Suprapubic skin (tissue), 4 donors: Measurements from ENCODE around the gene LYG2. TPM values are rescaled to one million over a fixed set of nuclear protein-coding genes. Genes with fewer than 3 reads are reported as not detected.
"Not testable (repeated sequence)": the region's sequence is repeated elsewhere in the genome, so short reads cannot be mapped to it uniquely, and the experiment has no call there.

Experiments
- DNase-seq, 2 donors: peaks; one replicate each; pipeline ENCODE4 v3.0.0-alpha.2; 2019; ENCODE audit warnings: low spot score in 2 of 2
- H3K27ac ChIP-seq: fragments of 200-600 bp; sonication (generic); one replicate; pipeline ENCODE4 v1.5.1; 2019
- H3K27me3 ChIP-seq: fragments of 200-600 bp; sonication (generic); one replicate; pipeline ENCODE4 v1.5.1; 2019
- H3K36me3 ChIP-seq: fragments of 200-600 bp; sonication (generic); one replicate; pipeline ENCODE4 v1.5.1; 2019
- H3K4me1 ChIP-seq: fragments of 200-600 bp; sonication (generic); one replicate; pipeline ENCODE4 v1.5.1; 2019
- H3K4me3 ChIP-seq: fragments of 200-600 bp; sonication (generic); one replicate; pipeline ENCODE4 v1.5.1; 2019; ENCODE audit warnings: mild to moderate bottlenecking
- H3K9me3 ChIP-seq: fragments of 200-600 bp; sonication (generic); one replicate; pipeline ENCODE4 v1.5.1; 2019
- CTCF ChIP-seq, 2 donors: fragments of 200-600 bp in 1 of 2; fragments of 450-650 bp in 1 of 2; sonication (generic) in 1 of 2; IDR thresholded peaks; one replicate each; pipeline ENCODE4 v1.5.1; 2016 to 2019; ENCODE audit warnings: antibody characterized with exemption in 2 of 2, mild to moderate bottlenecking in 1 of 2, moderate library complexity in 1 of 2
- EP300 ChIP-seq: sonication (generic); formaldehyde crosslinking; IDR thresholded peaks from one replicate; pipeline ENCODE4 v1.6.1; 2017; ENCODE audit warnings: antibody characterized with exemption
- POLR2A ChIP-seq, 2 donors: fragments of 450-650 bp; IDR thresholded peaks; one replicate each; pipeline ENCODE4 v1.6.1; 2017; ENCODE audit warnings: antibody characterized with exemption in 2 of 2, mild to moderate bottlenecking in 2 of 2, moderate library complexity in 2 of 2
- POLR2AphosphoS5 ChIP-seq, 3 donors: sonication (generic); formaldehyde crosslinking; IDR thresholded peaks; one replicate each; pipeline ENCODE4 v1.6.1; 2017; ENCODE audit warnings: antibody characterized with exemption in 3 of 3
- WGBS: methylation state at CpG from one replicate; pipeline ENCODE4 v1.1.5; 2018; 5-methylcytosine and 5-hydroxymethylcytosine counted together
- total RNA-seq, 4 donors: library from RNA; depleted of rRNA; stranded (reverse); fragments of >200 nt; gene quantifications; one replicate each; pipeline ENCODE4 v1.1.0, GENCODE V29; 2016

LYG2 gene
- 10 to 100 TPM in 1 of 4 donors, 1 to 10 TPM in 1, not detected in 2; 2.9 to 16.0 TPM for total RNA-seq

DNA sequence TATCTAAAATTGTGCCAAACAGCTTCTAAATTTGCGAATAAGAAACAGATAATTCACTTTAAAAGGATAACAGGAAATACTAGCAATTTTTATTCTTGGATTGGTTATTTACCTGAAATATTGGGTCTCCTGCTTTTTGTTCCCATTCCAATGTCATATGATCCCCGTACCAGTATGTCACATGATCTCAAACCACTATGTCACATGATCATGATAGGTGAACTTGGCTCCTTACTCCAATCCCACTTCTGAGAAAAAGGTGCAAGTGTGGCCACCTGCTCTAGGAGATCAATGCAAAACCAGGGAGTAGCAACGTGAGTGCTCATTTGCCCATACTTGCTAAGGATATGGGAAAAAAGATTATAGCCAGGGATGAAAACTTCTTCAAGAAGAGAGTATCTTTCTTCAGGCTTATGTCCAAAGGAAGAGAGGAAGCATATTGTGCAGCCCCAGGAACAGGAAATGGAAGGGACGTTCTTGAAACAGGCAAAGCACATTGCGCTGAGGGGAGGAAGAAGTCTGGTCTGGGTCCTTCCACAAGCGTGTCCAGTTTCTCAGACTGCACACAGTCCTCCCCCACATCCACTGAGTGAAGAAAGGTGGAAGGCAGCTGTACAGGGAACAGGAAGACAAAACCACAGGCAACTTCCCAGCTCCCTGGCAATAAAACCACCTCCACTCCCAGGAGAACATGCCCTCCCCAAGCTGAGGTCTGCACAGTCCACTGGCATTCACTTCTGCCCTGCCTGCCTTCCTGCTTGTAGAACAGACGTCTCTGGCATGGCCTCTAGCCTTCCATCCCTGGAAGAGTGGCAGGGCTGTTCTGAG lies at the start of gene LYG2:
Gene LYG2, minus strand, starts transcription at position 176 of the 828 bp plus-strand sequence. CDS start 1,406 bp downstream, outside the sequence.
- H3K27ac ChIP-seq, result no peak within 1 kb of the TSS
- no peaks in the 10 kb centered on the region for H3K36me3 ChIP-seq
- no peaks in the 10 kb centered on the region for H3K4me1 ChIP-seq
- H3K27me3 ChIP-seq, result no peaks in the 10 kb centered on the region
- no peaks in the 10 kb centered on the region for H3K9me3 ChIP-seq
- H3K4me3 ChIP-seq, result no peak within 1 kb of the TSS
- WGBS, result 82% methylated on average over 7 of the region's 7 CpGs
- TF ChIP-seq EP300, result no peak
- TF ChIP-seq POLR2A (IDR thresholded peaks at IDR 0.05), result no peak
- no peak for TF ChIP-seq CTCF (IDR thresholded peaks at IDR 0.05)
- TF ChIP-seq POLR2AphosphoS5 (IDR thresholded peaks at IDR 0.05), result no peak
- no peak for DNase-seq

DNA sequence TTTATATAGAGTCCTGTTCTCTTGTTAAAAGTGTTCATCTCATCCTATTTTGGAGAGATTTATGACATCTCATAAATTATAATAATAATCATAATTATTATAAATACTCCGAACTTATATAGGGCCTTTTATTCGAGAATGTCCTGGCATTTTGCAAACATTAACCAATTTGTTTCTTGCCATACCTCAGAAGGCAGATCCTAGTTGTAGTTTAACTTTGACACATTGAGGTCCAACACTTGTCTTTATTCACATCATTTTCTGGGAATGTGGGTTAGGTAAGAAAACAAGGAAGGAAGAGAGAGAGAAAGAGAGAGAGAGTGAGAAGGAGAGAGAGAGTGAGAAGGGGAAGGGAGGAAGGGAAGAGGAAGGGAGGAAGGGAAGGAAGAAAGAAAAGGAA lies 45.6 kb upstream of the LYG2 start, which contains the start of gene LYG1:
Gene LYG1, minus strand, starts transcription at position 101 of the 400 bp plus-strand sequence. CDS start 5,527 bp downstream, outside the sequence.
- not testable (repeated sequence) for H3K9me3 ChIP-seq, H3K4me3 ChIP-seq, H3K27ac ChIP-seq, H3K36me3 ChIP-seq, H3K4me1 ChIP-seq, H3K27me3 ChIP-seq, DNase-seq
- WGBS, result 87% methylated on average over 2 of the region's 2 CpGs

GRCh38 chr2:99299580-99299979 lies 44.1 kb upstream of the LYG2 start:
- Histone ChIP-seq H3K4me3 (no peak overlapping the region), H3K27me3 (no peaks in the 10 kb centered on the region), H3K36me3 (no peaks in the 10 kb centered on the region), H3K9me3 (no peaks in the 10 kb centered on the region), H3K27ac (no peak overlapping the region), H3K4me1 (no peaks in the 10 kb centered on the region)
- no peak for DNase-seq
- TF ChIP-seq POLR2AphosphoS5 (IDR thresholded peaks at IDR 0.05) (no peak), POLR2A (IDR thresholded peaks at IDR 0.05) (no peak), CTCF (IDR thresholded peaks at IDR 0.05) (no peak), EP300 (no peak)
- WGBS, result 96% methylated on average over 7 of the region's 7 CpGs

GRCh38 chr2:99297994-99298393 lies 42.5 kb upstream of the LYG2 start:
- H3K27ac ChIP-seq, result no peak overlapping the region
- H3K4me3 ChIP-seq, result no peak overlapping the region
- no peaks in the 10 kb centered on the region for H3K36me3 ChIP-seq
- H3K4me1 ChIP-seq, result no peaks in the 10 kb centered on the region
- H3K27me3 ChIP-seq, result no peaks in the 10 kb centered on the region
- no peak for TF ChIP-seq EP300
- no peak for TF ChIP-seq POLR2AphosphoS5 (IDR thresholded peaks at IDR 0.05)
- TF ChIP-seq POLR2A (IDR thresholded peaks at IDR 0.05), result no peak
- no peak for TF ChIP-seq CTCF (IDR thresholded peaks at IDR 0.05)
- H3K9me3 ChIP-seq, result no peaks in the 10 kb centered on the region
- no peak for DNase-seq
- 77% methylated on average over 2 of the region's 2 CpGs for WGBS

- TF ChIP-seq CTCF (IDR thresholded peaks at IDR 0.05) (no peak), POLR2A (IDR thresholded peaks at IDR 0.05) (no peak), POLR2AphosphoS5 (IDR thresholded peaks at IDR 0.05) (no peak), EP300 (no peak)
- H3K4me1 ChIP-seq, result no peaks in the 10 kb centered on the region
- no peaks in the 10 kb centered on the region for H3K9me3 ChIP-seq
- H3K27ac ChIP-seq, result no peak overlapping the region
- peaks cover 4% of the 10 kb centered on the region for H3K36me3 ChIP-seq
- DNase-seq, result no peak
- no peaks in the 10 kb centered on the region for H3K27me3 ChIP-seq
- H3K4me3 ChIP-seq, result no peak overlapping the region
- 73% methylated on average over 7 of the region's 7 CpGs for WGBS
These were observed 30.1 kb upstream of the LYG2 start for GRCh38 chr2:99285526-99285925.
